WTC11 (cell line): ENCODE results near the gene CDKN1C. TPM values are rescaled to one million over a fixed set of nuclear protein-coding genes. Genes with fewer than 3 reads are reported as not detected.

Source experiments
- ATAC-seq: fragments of 200-7000 bp; cut with Tn5 transposase; 2 replicates; pipeline ENCODE4 v1.10.0; 2021; ENCODE audit warnings: mild to moderate bottlenecking, moderate library complexity
- CTCF ChIA-PET: fragments of 300-600 bp; sonication (Branson Sonifier 250); formaldehyde crosslinking; loops from one replicate; lab custom pipeline; 2021; ENCODE audit warnings: antibody characterized with exemption; lab: Charles Lee
- POLR2A ChIA-PET: fragments of 350-600 bp; sonication (Branson Sonifier 250); formaldehyde crosslinking; loops from one replicate; lab custom pipeline; 2021; ENCODE audit warnings: antibody characterized with exemption; lab: Charles Lee
- DNase-seq: peaks from one replicate; pipeline ENCODE4 v3.0.0; 2021; ENCODE audit warnings: low spot score
- H3K27ac Mint-ChIP-seq: 2 replicates; pipeline ENCODE4 v1.8.0; 2021; ENCODE audit warnings: mixed read lengths
- H3K27me3 Mint-ChIP-seq: 2 replicates; pipeline ENCODE4 v1.8.0; 2021; ENCODE audit warnings: low read depth, mild to moderate bottlenecking, moderate library complexity, mixed read lengths
- H3K36me3 Mint-ChIP-seq: 2 replicates; pipeline ENCODE4 v1.8.0; 2021; ENCODE audit warnings: mixed read lengths
- H3K4me1 Mint-ChIP-seq: 2 replicates; pipeline ENCODE4 v1.8.0; 2022; ENCODE audit warnings: mixed read lengths
- H3K4me3 Mint-ChIP-seq: 2 replicates; pipeline ENCODE4 v1.8.0; 2021; ENCODE audit warnings: mild to moderate bottlenecking, moderate library complexity, mixed read lengths
- H3K9me3 Mint-ChIP-seq: 2 replicates; pipeline ENCODE4 v1.8.0; 2021; ENCODE audit warnings: mixed read lengths
- ARID4B ChIP-seq: sonication (generic); formaldehyde crosslinking; IDR thresholded peaks from 2 replicates; pipeline ENCODE4 v1.8.0; 2023; ENCODE audit warnings: missing genetic modification reagents, mild to moderate bottlenecking, borderline replicate concordance
- E2F4 ChIP-seq: sonication (generic); formaldehyde crosslinking; IDR thresholded peaks from 2 replicates; pipeline ENCODE4 v1.8.1; 2022; ENCODE audit warnings: low read depth, mild to moderate bottlenecking, moderate library complexity, missing genetic modification reagents, borderline replicate concordance
- E2F5 ChIP-seq: sonication (generic); formaldehyde crosslinking; IDR thresholded peaks from 2 replicates; pipeline ENCODE4 v1.8.1; 2022; ENCODE audit warnings: mild to moderate bottlenecking, moderate library complexity, missing genetic modification reagents
- IRF2 ChIP-seq: sonication (generic); formaldehyde crosslinking; IDR thresholded peaks from 2 replicates; pipeline ENCODE4 v1.8.0; 2022; ENCODE audit warnings: low read depth, missing genetic modification reagents, borderline replicate concordance
- MXD4 ChIP-seq: fragments of 250-450 bp; sonication (Bioruptor Pico); IDR thresholded peaks from 2 replicates; pipeline ENCODE4 v1.8.0; 2021; ENCODE audit warnings: mild to moderate bottlenecking, moderate library complexity, borderline replicate concordance
- NFATC4 ChIP-seq: fragments of 250-450 bp; sonication (Bioruptor Pico); IDR thresholded peaks from 2 replicates; pipeline ENCODE4 v1.9.0; 2021; ENCODE audit warnings: mild to moderate bottlenecking
- NFE2L1 ChIP-seq: sonication (generic); formaldehyde crosslinking; IDR thresholded peaks from 2 replicates; pipeline ENCODE4 v1.8.1; 2023; ENCODE audit warnings: missing genetic modification reagents
- OVOL2 ChIP-seq: fragments of 250-450 bp; sonication (Bioruptor Pico); IDR thresholded peaks from 2 replicates; pipeline ENCODE4 v1.9.0; 2021; ENCODE audit warnings: mild to moderate bottlenecking, borderline replicate concordance
- PREB ChIP-seq: sonication (generic); formaldehyde crosslinking; IDR thresholded peaks from 2 replicates; pipeline ENCODE4 v1.8.1; 2022; ENCODE audit warnings: mild to moderate bottlenecking, missing genetic modification reagents, moderate library complexity, borderline replicate concordance
- SOX15 ChIP-seq: fragments of 250-450 bp; sonication (Bioruptor Pico); IDR thresholded peaks from 2 replicates; pipeline ENCODE4 v1.9.0; 2021; ENCODE audit warnings: mild to moderate bottlenecking
- TCF7 ChIP-seq: sonication (generic); formaldehyde crosslinking; IDR thresholded peaks from 2 replicates; pipeline ENCODE4 v1.8.0; 2022; ENCODE audit warnings: mild to moderate bottlenecking, low read depth, missing genetic modification reagents, moderate library complexity
- USF1 ChIP-seq: sonication (generic); formaldehyde crosslinking; IDR thresholded peaks from 2 replicates; pipeline ENCODE4 v1.8.0; 2022; ENCODE audit warnings: mild to moderate bottlenecking, missing genetic modification reagents
- USF2 ChIP-seq: sonication (generic); formaldehyde crosslinking; IDR thresholded peaks from 2 replicates; pipeline ENCODE4 v1.8.1; 2023; ENCODE audit warnings: mild to moderate bottlenecking, missing genetic modification reagents, moderate library complexity
- ZNF416 ChIP-seq: fragments of 250-450 bp; sonication (Bioruptor Pico); IDR thresholded peaks from 2 replicates; pipeline ENCODE4 v1.9.0; 2021; ENCODE audit warnings: mild to moderate bottlenecking, inconsistent platforms
- total RNA-seq: library from RNA; stranded (reverse); gene quantifications from 3 replicates; pipeline ENCODE4 v1.2.3, GENCODE V29; 2021

The CDKN1C gene
- total RNA-seq, 1 experiment from 2014 or later: 25.0 TPM

GRCh38 chr11:2916114-2916891, 30.7 kb upstream of the CDKN1C start (continued):
- TF ChIP-seq SOX15 (CRISPR knock-in tag): no peak
- no peak for TF ChIP-seq OVOL2 (CRISPR knock-in tag)
- no peak for TF ChIP-seq IRF2 (CRISPR knock-in tag)
- no peak for TF ChIP-seq NFE2L1 (CRISPR knock-in tag)
- no peak for TF ChIP-seq USF1 (CRISPR knock-in tag)
- TF ChIP-seq MXD4: no peak
- TF ChIP-seq NFATC4 (CRISPR knock-in tag): no peak
- no peak for TF ChIP-seq ARID4B (CRISPR knock-in tag)

GRCh38 chr11:2915473-2915872, 29.9 kb upstream of the CDKN1C start:
- no peaks in the 10 kb centered on the region for H3K9me3 Mint-ChIP-seq
- no peaks in the 10 kb centered on the region for H3K4me1 Mint-ChIP-seq
- H3K27me3 Mint-ChIP-seq: peaks cover 2% of the 10 kb centered on the region
- ChIA-PET POLR2A (no interaction called here), CTCF (interaction anchor here (2.7 kb wide), 1 partner anchor 23 kb away, joined by 12 read pairs; no protein-coding TSS in a partner anchor)
- H3K4me3 Mint-ChIP-seq: no peak overlapping the region
- H3K36me3 Mint-ChIP-seq: no peaks in the 10 kb centered on the region
- DNase-seq (no peak), ATAC-seq (no peak)
- TF ChIP-seq E2F5 (CRISPR knock-in tag): no peak
- TF ChIP-seq USF2: no peak
- no peak for TF ChIP-seq PREB
- no peak for TF ChIP-seq E2F4 (CRISPR knock-in tag)
- no peak for TF ChIP-seq TCF7 (CRISPR knock-in tag)
- TF ChIP-seq ZNF416 (CRISPR knock-in tag): no peak
- no peak overlapping the region for H3K27ac Mint-ChIP-seq
